22Rv1 (cell line): ENCODE data around the gene ZNF787.

Source experiments
- H3K27ac ChIP-seq: fragments of 450-650 bp; 2 replicates; pipeline ENCODE4 v1.5.1; 2017
- CTCF ChIP-seq: fragments of 450-650 bp; IDR thresholded peaks from 2 replicates; pipeline ENCODE4 v1.5.1; 2017; ENCODE audit warnings: mild to moderate bottlenecking
- ZFX ChIP-seq: fragments of 450-650 bp; IDR thresholded peaks from 2 replicates; pipeline ENCODE4 v1.6.1; 2017; ENCODE audit warnings: antibody characterized with exemption, borderline replicate concordance

Gene ZNF787

GRCh38 chr19:56126983-56127780, 6.1 kb upstream of the ZNF787 start:
- no peak for TF ChIP-seq ZFX
- no peak for TF ChIP-seq CTCF
- no peak overlapping the region for H3K27ac ChIP-seq

GRCh38 chr19:56125806-56126590, 4.9 kb upstream of the ZNF787 start:
- TF ChIP-seq ZFX (no peak), CTCF (no peak)
- H3K27ac ChIP-seq, result no peak overlapping the region

GRCh38 chr19:56124578-56124977, 3.5 kb upstream of the ZNF787 start:
- TF ChIP-seq ZFX (no peak), CTCF (no peak)
- no peak overlapping the region for H3K27ac ChIP-seq

- TF ChIP-seq ZFX, result no peak
- TF ChIP-seq CTCF, result no peak
- no peak overlapping the region for H3K27ac ChIP-seq
Observed at GRCh38 chr19:56123266-56123891, 2.3 kb upstream of the ZNF787 start.

GRCh38 chr19:56120371-56121179, 520 bp downstream of the ZNF787 start:
- TF ChIP-seq ZFX, result no peak
- peak; percentile 7; the same call in 1 of the 2 replicates for TF ChIP-seq CTCF
- H3K27ac ChIP-seq, result peak overlapping the region; percentile 93

- TF ChIP-seq ZFX (no peak), CTCF (no peak)
- peak overlapping the region; percentile 93 for H3K27ac ChIP-seq
Observed at GRCh38 chr19:56120002-56120370, 1.1 kb downstream of the ZNF787 start.
